Renal cortical epithelial cell (primary cell): ENCODE data around the gene ATP5PD. TPM values are rescaled to one million over a fixed set of nuclear protein-coding genes. Genes with fewer than 3 reads are reported as not detected.
"Not testable (repeated sequence)": the region's sequence is repeated elsewhere in the genome, so short reads cannot be mapped to it uniquely, and the experiment has no call there.

ENCODE experiments used
- DNase-seq: peaks from one replicate; pipeline ENCODE4 v3.0.0-alpha.2; 2011; ENCODE audit warnings: low read depth
- total RNA-seq: library from RNA; depleted of rRNA; stranded (reverse); fragments of >200 nt; gene quantifications from 2 replicates; pipeline ENCODE4 v1.2.3, GENCODE V29; 2014

The ATP5PD gene
- total RNA-seq, 1 donor from 2014 or later = 266 TPM

DNA sequence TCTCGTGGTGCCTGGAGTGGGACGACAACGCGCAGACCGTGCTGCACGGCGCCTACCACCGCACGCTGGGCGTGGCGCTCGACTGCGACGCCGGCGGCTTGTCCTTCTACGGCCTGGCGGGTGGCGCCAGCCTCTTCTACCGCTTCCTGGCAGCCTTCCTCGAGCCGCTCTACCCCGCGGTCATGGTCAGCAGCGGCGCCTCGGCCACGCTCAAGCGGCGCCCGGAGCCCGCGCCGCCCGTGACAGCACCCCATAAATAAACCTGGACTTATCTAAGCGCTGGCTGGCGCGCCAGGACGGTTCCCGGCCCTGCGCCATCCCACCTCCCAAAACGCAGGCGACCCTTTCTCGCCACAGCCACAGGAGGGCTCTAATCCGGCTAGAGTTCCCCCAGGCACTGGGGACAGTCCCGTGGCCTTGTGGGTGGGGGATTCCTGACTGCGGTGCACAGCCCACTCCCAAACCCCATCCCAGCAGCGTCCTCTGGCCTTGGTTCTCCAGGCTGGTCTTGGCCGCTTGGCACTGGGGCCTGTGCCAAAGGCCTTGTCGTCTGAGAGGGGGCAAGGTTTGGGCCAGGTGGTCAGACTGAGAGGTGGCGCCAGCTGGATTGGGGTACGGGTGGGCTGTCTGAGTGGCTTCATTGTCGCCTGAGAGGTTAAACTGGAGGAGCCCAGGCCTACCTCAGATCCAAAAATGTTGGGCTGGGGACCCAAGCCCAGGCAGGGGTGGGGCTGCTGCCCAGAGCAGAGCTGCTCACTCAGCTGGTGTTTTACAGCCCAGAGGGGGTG is 30.9 kb upstream of the ATP5PD start:
- peak; percentile 25 for DNase-seq

DNA sequence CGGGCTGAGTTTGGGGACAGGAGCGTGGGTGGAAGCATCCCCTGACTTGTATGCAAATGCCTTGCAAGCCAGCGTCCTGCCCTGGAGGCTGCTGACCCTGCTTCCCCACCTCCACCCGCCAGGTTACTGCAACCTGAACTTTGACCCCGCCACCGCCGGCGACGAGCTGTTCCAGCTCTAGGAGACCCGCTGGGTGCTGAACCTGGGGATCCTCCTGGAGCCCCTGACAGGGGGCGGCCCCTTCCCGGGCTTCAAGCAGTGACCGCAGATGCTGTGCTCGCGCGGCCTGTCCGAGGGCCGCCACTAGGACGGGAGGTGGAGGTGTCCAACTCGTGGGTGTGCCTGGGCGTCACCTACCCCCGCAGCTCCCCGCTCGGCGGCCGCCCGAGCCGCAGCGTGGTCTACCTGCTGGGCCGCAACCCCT is 30.3 kb upstream of the ATP5PD start:
- DNase-seq = no peak

DNA sequence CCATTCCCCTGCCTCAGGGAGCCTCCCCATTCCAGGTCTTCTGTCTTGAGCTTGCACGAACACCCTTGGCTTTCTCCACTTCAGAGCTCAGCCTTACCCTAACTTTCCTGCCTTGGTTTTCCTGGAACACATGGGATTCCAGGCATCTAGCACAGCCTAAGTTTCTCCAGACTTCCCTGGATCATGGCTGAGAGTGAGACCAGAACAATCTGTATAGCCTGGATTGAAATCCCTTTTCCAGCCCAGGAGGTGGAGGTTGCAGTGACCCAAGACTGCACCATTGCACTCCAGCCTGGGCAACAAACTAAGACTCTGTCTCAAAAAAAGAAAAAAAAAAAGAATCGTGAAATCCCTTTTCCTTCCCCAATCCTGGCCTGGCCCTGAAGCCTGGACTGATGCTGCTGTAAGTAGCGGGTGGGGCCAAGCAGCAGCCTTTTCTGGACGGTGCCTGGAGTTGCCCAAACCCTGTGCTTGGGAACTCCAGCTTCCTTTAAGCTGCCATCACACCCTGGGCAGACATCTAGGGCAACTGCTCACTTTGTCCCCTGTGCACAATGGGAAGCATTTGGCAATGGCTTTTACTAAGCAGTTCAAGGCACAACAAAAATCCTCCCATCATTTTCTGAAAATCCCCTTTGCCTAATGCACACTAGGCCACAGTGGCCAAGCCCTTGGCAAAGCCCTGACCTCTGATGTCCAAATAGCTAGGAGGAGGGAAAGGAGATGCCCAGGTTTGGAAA is 29.0 kb upstream of the ATP5PD start:
- no peak for DNase-seq

DNA sequence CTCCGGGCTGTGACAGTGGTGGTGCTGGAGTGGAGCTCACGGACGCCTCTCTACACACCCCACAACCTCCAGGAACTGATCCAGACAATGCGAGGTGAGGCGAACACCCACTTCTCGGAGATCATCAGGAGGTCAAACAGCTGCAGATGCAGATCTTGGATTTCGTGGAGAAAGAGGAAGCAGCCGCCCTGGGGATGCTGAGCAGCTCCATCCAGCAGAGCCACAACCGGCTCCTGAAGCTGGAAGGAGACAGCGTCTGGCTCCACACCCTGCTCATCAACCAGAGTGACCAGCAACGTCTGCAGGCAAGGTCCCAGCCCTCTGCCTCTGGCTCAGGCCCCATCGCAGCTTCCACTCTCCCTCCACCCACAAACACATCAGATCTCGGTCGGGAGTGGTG is 27.8 kb upstream of the ATP5PD start:
- no peak for DNase-seq

DNA sequence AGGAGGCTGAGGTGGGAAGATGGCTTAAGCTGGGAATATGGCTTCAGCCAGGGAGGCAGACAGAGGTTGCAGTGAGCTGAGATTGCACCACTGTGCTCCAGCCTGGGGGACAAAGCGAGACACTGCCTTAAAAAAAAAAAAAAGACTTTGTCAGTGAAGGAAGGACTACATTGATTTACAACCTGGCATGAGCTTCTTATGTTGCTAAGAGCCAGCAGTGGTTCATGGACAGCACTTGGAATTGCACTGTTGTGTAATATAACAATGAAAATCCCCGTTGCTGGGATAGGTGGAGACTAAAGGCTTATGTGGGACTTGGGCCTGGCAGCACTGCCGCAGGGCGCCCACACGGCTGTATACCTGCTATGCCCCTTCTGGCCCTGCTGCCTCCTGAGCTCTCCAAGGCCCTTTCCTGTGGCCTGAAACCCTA is 26.9 kb upstream of the ATP5PD start:
- peak; percentile 88 for DNase-seq

DNA sequence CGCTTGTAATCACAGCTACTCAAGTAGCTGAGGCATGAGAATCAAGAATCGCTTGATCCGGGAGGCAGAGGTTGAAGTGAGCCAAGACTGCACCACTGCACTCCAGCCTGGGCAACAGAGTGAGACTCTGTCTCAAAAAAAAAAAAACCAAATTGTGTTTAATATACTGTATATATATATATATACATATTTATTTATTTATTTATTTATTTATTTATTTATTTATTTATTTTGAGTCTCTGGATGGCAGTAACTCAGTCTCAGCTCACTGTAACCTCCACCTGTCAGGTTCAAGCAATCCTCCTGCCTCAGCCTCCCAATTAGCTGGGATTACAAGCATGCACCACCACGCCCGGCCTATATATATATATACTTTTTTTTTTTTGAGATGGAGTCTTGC is 26.1 kb upstream of the ATP5PD start:
- DNase-seq = not testable (repeated sequence)

DNA sequence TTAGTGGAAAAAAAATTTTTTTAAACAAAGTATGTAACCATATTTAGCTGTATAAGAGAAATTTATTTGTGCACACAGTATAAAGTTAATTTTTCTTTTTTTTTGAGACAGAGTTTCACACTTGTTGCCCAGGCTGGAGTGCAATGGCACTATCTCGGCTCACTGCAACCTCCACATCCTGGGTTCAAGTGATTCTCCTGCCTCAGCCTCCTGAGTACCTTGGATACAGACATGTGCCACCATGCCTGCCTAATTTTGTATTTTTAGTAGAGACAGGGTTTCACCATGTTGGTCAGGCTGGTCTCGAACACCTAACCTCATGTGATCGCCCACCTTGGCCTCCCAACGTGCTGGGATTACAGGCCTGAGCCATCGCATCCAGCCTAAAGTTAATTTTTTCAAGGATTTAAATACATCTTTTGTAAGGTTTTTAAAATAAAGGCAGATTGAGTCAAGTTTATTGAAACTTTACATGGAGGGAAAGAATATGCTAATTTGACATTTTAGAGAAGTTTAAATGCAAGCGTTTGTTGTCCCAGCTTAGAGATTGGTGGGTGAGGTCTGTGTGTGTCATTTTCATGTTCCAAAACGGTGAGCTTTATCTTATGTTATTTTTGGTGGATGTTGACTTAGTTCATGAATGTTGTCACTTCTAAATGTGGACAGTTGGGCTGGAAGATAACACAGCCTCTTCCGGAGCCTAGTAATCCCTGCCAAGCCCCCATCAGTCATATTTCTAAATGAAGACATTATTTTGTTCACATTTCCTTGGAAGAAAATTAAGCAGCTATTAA is 24.9 kb upstream of the ATP5PD start:
- DNase-seq = not testable (repeated sequence)

DNA sequence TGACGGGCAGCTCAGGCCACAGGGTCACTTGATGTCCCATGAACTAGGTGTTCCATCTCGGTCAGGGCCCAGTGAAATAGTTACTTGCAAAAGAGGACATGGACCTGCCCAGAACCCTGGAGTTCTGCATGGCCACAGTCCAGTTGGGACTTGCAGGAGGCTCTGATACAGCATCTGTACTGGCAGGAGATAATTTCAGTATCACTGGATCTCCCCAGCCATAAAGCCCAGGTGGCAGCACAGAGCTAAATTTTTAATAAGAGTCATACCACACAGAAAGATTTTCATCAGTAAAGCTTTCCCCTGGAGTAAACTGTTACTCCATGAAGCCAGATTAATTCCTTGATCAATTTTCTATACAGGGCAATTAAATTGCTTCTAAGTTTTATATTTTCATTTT is 23.0 kb upstream of the ATP5PD start:
- DNase-seq = no peak

DNA sequence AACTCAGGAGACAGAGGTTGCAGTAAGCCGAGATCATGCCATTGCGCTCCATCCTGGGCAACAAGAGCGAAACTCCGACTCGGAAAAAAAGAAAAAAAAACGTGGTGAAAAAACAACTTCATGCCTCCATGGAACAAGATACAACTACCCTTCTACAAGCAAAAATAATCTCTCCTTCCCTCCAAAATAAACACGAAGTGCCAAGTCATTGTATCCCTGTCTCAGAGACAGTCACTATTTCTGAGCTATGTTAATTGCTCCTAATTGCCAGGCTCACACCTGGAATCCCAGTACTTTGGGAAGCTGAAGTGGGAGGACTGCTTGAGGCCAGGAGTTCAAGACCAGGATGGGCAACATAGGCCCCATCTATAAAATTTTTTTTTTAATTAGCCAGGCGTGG is 22.0 kb upstream of the ATP5PD start:
- DNase-seq = no peak

DNA sequence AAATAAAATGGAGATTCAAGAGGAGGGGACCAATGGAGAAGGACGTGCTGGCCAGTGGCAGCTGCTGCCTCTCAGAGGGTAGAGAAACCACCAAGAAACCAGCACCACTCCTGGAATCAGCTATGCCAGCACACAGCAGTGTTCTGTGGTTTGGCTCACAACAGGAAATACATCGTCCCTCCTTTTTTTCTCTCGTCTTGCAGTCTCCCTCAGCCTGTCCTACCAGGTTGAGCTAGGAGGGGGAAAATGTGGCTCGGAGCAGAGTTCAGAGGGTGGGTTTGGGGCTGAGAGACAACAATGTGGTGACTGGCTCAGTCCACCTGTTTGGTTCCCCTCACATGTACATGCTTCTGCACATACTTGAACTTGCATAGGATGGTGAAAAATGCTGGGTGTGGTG is 21.1 kb upstream of the ATP5PD start:
- no peak for DNase-seq

DNA sequence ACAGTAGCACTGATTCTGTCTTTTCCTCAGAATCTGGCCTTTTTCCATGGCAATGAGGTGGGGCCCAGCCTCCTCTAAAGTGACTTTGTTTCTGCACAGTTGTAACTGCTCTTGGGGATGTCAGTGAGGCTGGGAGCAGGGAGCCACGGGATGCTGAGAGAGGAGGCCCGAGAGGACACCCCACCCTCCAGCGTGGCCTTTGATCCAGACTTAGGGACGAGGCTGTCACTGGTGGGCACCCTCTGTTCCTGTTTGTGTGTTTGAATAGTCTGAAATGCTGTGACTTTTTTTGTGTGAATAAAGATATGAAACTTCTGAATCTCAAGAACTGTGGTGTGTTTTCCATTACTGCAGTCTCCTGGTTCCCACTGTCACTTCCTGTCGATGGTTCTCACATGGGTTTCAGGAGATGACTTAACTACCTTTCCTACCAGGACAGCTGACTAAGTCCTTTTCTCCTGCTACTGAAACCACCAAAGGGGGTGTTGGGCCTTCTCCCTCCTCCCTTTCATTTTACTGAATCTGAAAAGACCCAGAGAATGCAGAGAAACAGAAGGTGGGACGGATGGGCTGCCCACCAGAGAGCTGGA is 18.9 kb upstream of the ATP5PD start:
- peak; percentile 52 for DNase-seq

DNA sequence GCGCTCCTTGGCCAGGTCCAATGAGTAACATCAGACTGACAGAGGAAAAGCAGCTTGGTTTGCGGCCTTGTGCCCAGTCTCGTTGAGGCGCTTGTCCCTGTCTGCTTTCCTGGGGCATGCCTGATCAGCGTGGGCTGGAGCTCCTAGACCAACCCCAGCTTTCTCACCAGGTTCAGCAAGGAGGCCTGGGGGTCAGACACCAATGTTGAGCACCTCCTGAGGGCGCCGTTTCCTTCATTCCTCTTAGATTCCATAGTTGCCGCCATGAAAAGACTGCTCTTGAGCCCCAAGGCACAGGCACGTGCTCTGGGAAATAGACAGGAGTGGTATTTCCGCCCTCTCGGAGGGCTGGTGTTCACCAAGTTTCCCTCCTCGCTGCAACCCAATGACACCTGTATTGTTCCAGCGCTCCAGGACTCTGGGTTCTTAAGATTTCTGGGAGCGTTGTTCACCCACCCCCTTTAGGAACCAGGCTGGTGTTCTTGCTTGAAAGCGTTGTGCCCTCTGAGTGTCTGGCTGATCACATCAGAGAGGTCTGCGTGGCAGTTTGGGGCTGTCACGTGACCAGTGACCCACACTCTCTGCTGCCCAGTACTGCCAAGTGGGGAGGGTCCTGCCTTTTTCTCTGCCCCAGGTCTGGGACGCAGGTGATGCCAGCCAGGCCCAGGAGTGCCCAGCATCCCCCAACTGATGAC is 18.2 kb upstream of the ATP5PD start:
- no peak for DNase-seq

DNA sequence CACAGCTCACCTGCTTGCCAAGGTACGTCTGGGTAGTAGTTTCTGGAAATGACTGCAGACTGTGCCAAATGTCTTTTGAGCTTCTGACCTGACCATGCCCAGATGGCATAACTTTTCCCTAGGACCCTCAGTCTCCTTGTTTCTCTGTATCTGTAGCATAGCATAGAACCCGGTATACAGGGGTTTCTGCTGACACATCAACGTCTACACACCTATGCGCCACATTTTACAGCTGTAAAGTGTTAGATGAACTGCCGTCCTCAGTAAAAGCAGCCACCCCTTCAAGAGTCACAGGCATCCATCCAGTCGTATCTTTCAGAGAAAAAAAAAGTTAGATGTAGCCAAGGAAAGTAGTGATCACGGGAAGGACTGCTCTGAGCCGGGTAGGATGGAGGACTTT is 17.7 kb upstream of the ATP5PD start:
- DNase-seq = no peak

DNA sequence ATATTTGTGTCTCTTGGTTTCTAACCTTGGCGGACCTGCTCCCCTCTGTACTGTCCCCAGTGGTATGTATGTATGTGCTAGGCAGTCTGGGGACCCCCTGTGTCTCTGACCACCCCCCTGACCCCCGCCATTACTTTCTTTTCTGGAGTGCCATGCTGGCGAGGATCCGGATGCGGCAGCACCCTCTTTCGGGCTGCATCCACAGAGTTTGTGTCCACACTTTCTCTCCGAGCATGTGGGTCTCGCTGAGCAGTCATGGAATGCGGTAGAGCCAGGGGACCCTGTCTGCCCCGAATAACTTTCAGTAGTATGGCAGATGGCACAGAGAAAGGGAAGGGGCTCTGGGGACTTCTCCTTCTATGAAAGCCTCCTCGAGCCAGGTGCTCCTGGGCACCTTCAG is 17.3 kb upstream of the ATP5PD start:
- DNase-seq = no peak

DNA sequence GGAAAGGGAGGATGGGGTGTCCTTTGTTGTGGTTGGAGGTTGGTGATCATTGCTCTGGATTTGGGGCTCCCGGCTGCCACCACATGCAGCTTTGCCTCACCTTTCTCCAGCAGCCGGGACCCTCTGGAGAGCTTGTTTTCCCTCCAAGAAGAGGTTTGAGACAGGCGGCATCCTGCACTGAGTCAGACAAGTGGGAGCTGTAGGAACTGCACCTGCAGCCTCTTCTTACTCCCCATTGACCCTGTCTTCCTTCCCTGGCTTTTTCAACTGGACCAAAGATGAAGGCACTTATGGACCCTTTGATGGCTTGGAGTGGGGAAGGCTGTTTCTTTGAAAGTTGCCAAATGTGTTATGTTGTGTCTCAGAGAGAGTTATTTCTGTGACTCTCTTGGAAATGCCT is 16.9 kb upstream of the ATP5PD start:
- no peak for DNase-seq

DNA sequence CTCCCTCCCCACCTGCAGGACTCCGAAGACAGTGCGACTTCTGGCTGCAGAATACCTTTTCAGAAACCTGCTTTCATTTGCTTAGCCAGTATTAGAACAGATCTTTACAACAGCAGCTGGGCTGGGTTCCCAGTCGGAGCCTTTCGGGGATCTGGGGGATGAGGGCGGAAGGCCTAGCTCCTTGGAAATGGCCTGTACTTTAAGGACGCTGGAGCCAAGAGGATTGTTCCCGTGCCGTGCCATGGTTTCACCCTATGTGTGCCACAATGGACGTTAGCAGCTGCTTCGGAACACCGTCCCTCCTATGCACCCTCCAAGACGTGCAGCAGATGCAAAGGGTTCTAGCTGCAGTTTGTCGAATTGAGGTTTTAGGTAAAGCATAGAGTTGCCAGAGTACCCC is 16.4 kb upstream of the ATP5PD start:
- DNase-seq = no peak

DNA sequence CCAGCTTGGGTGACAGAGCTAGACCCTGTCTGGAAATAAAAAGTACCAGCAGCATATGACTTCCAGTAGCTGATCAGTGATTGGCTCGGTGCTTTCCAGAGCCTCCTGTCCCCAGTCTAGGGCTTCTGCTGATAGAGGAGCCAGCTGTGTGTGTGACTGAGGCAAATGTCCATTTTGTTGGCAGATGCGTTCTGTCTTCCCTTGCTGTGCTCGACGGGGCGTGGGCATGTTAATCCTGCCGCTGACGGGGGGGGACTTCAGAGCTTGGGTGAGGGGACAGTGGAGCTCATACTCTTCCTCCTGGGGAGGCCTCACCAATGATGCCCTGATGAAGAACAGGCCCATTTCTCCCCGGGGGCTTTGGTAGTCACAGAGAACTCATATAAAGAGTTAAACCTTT is 14.8 kb upstream of the ATP5PD start:
- DNase-seq = no peak

DNA sequence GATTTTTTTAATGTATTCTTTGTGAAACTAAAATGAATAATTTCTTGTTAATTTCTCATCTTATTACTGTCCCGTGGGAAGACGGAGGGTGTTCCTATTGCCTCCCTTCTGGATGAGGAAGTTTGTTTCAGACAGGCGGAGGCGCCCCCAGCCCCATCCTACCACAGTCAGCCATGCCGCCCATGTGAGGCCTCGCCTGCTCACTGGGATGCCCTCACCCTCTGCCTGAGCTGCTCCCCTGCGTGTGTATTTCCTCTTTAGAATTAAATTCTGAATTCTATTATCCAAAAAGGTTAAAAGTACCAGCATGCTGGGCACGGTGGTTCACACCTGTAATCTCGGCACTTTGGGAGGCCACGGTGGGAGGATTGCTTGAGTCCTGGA is 14.3 kb upstream of the ATP5PD start:
- DNase-seq = no peak

DNA sequence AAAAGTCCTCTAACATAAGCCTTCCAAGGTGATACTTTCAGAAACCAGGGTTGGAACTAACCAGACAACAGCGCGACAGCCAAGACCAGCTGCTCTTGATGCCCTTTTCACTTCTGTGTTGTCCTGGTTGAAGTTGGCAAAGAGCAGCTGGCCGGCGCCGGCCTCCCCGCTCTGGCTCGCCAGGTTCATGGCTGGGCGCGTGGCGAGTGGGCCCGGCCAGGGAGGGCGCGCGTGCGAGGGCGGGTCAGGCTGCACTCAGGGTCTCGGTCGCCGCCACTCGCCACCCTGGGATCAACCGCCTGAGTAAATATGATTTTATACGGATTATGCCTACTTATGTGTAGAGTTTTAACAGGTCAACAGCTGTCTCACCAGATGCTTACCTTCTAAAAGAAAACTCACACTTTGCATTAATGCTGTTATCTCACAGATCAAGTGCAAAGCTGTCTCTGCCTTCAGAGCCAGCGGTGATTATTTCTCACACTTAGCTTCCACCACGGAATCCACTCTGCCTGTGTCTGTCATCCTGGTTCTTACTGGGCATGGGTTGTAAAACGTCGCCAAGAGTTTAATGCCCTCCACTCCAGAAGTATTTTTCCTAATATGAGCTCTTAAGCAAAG is 13.8 kb upstream of the ATP5PD start:
- DNase-seq = no peak

DNA sequence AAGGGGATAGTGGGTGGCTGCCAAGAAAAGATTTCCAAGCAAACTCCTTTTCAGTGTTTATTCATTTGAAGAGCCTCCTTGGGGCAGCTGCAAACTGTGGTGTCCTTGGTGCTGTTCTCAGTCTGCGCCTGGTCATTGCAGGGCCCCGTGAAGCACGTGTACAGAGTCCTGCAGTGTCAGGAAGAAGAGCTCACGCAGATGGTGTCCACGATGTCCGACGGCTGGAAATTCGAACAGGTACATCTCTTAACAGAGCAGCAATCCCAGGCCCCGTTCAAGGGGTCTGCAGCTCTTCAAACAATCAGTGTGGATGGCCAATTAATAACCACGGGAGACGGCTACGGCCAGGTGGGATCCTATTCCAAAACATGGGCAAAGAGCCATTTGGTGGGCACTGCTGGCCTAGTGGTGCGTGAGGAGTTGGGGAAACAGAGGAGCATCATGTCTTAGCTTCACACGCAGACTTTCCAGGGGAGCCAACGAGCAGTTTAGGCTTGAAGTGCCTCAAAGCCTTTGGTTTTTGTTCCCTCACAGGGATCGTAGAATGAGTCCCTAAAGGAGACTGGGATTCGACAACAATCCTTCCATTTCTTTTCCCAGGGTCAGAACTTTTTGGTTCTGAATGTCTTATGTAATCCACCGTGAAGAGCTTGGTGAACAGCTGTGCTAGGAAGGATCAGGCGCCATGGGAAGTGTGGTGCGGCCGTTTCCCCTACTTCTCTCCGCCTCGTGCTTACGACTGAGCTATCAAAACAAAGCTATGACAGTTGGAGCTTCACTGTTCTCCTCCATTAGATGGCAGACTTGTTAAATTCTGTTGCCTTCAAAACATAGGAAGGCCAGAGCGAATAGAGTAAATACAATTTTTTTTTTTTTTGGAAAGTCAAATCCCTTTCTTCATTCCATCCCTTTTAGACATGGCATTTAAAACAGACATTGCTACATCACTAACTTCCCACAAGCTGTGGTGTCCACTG is 12.9 kb upstream of the ATP5PD start:
- DNase-seq = peak; percentile 61
